ENCODE measurements around the gene MYNN.
"Not testable (repeated sequence)": the region's sequence is repeated elsewhere in the genome, so short reads cannot be mapped to it uniquely, and the experiment has no call there.

DNA sequence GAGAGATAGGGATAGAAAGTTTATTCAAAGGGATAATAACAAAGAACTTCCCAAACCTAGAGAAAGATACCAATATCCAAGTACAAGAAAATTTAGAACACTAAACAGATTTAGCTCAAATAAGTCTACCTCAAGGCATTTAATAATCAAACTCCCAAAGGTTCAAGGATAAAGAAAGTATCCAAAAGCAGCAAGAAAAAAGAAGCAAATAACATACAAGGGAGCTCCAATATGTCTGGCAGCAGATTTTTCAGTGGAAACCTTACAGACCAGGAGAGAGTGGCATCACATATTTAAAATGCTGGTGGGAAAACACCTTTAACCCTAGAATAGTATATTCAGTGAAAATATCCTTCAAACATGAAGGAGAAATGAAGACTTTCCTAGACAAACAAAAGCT lies 41.3 kb upstream of the MYNN start:
- not testable (repeated sequence) for TF ChIP-seq POLR2A (IDR thresholded peaks at IDR 0.05)
- TF ChIP-seq, protein P1, sequence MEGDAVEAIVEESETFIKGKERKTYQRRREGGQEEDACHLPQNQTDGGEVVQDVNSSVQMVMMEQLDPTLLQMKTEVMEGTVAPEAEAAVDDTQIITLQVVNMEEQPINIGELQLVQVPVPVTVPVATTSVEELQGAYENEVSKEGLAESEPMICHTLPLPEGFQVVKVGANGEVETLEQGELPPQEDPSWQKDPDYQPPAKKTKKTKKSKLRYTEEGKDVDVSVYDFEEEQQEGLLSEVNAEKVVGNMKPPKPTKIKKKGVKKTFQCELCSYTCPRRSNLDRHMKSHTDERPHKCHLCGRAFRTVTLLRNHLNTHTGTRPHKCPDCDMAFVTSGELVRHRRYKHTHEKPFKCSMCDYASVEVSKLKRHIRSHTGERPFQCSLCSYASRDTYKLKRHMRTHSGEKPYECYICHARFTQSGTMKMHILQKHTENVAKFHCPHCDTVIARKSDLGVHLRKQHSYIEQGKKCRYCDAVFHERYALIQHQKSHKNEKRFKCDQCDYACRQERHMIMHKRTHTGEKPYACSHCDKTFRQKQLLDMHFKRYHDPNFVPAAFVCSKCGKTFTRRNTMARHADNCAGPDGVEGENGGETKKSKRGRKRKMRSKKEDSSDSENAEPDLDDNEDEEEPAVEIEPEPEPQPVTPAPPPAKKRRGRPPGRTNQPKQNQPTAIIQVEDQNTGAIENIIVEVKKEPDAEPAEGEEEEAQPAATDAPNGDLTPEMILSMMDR (IDR thresholded peaks at IDR 0.05 in 4 of 5, conservative IDR thresholded peaks at IDR 0.05 in 1 of 5): not testable (repeated sequence)
